NAMALWA (cell line): ENCODE measurements around the gene RING1.
A peak's percentile ranks its signal among the peaks of the same experiment; 100 is the strongest.

Experiments used
- DNase-seq: peaks from one replicate; pipeline ENCODE4 v3.0.0-alpha.2; 2015; ENCODE audit warnings: low spot score

RING1 gene

GRCh38 chr6:33247977-33248642 lies 39.8 kb downstream of the RING1 start:
- DNase-seq, result peak; percentile 94

- peak; percentile 82 for DNase-seq
Measured at GRCh38 chr6:33248643-33248931, 40.3 kb downstream of the RING1 start.

DNA sequence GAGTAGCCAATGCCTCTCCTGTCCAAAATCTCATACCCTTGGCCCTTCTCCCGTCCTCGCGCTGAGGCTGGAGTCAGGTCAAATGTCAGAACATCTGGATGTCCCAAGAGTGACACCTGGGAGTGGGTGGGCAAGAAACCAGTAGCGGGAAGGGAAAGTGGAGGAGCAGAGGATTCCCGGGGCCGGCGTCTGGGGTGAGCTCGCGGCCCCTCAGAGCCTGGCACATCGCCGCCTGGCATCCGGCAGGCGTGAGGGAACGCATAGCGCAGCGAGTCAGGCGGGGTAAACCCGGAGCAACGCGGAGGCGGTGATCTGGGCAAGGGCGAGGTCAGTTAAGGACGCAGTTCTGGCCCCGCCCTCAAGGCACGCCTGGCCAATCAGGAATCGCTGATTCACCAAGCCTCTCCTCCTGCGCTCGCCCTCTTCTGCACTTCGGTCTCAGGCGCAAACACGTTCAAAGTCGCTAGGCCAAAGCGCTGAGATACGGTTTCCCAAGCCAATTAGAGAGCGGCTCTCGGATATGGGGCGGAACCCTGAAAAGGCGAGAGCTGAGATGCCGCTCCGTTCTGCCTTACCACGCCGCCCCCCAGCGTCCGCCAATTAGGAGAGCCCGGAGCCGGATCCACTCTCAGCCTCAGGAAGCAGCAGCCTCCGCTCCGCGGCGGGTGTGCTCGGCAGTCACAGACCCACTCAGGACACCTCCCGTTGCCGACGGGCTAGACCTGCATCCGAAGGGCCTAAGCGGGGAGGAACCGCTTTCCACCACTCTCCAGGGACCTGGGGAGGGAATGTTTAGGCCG lies 40.8 kb downstream of the RING1 start:
- DNase-seq, result peak; percentile 99

DNA sequence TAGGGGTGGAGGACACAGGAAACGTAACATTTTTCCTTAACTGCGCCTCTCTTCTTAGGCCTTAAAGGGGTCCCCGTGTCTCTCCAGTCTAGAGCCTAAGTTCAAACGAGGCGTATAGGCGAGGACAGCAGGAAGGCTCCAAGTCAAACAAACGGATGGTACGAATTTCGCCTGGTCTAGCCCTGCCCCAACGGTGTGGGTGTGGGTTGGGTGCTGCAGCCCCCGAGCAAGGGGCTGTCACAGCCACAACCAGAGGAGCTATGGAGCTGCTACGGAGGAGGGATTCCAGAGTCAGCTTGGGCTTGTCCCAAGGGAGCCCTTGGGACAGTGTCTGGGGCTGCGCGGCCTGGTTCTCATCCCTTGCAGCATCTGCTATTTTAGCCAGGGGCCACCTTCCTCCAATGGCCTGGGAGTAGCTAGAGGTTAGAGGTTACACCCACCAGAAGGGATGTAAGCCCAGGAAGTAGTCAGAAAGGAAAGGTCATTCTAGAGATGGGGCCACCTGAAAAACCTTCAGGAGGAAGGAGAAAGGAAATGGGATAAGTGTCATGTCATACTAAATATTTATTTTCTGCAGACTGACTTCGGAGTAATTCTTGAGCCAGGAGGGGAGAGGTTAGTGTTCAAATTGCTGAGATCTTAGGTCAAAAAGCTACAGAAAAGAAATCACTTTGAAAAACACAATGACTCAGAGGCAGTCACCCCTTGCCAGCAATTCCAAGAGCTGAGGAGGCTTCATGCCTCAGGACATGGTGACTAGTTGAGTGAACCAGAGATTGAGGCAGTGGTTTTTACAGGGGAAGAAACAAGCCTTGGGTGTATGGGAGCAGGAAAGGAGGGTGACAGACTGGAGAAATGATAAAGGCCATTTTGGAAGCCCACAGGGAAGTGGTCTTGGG lies 41.7 kb downstream of the RING1 start:
- no peak for DNase-seq

- DNase-seq, result no peak
Measured at GRCh38 chr6:33250731-33251130, 42.4 kb downstream of the RING1 start.

GRCh38 chr6:33251395-33252012 lies 43.2 kb downstream of the RING1 start:
- peak; percentile 28 for DNase-seq

GRCh38 chr6:33252759-33253158 lies 44.5 kb downstream of the RING1 start:
- DNase-seq, result no peak

DNA sequence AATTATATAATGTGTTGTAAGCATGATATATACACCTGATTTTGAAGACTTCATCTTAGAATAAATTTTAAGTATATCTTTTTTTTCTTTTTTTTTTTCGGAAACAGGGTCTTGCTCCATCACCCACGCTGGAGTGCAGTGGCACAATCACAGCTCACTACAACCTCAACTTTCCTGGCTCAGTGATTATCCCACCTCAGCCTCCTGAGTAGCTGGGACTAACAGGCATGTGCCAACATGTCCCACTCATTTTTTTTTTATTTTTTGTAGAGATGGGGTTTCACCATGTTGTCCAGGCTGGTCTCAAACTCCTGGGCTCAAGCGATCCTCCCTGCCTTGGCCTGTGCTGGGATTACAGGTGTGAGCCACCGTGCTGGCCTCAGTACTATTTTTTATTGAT lies 46.3 kb downstream of the RING1 start:
- DNase-seq, result no peak

GRCh38 chr6:33259032-33259431 lies 50.7 kb downstream of the RING1 start:
- DNase-seq, result no peak
